ENCODE measurements around the gene ZFAND4.
"Not testable (repeated sequence)": the region's sequence is repeated elsewhere in the genome, so short reads cannot be mapped to it uniquely, and the experiment has no call there.

ZFAND4 gene

DNA sequence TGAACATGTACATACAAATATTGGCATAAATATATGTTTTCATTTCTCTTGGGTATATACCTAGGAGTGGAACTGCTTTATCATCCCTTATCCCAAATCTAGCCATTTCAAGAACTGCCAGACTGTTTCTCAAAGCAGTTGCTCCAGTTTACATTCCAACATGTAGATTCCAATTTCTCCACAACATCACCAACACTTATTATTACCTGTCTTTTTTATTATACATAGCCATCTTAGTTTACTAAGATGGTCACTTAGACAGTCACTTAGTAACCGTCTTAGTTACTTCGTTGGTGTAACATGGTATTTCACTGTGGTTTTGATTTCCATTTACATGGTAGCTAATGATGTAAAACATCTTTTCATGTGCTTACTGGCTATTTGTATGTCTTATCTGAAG is 82.7 kb downstream of the ZFAND4 start:
- no peak for DNase-seq (ENCODE audit: low read depth)

DNA sequence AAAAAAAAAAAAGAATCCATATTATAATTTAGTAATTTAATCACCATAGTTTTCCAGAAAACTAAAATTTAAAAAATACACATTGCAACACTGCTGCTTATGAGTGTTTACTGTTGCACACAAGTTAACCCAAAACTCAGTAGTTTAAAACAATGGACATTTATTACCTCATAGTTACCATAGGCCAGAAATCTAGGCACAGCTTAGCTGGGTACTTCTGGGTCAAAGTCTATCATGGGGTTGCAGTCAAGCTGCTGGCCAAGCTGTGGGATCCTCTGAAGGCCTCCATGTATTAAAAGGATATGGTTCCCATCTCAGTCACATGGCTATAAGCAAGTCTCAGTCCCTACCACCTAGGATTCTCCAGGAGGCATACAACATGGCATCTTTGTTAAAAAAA is 83.6 kb downstream of the ZFAND4 start:
- DNase-seq (ENCODE audit: low read depth) = no peak

DNA sequence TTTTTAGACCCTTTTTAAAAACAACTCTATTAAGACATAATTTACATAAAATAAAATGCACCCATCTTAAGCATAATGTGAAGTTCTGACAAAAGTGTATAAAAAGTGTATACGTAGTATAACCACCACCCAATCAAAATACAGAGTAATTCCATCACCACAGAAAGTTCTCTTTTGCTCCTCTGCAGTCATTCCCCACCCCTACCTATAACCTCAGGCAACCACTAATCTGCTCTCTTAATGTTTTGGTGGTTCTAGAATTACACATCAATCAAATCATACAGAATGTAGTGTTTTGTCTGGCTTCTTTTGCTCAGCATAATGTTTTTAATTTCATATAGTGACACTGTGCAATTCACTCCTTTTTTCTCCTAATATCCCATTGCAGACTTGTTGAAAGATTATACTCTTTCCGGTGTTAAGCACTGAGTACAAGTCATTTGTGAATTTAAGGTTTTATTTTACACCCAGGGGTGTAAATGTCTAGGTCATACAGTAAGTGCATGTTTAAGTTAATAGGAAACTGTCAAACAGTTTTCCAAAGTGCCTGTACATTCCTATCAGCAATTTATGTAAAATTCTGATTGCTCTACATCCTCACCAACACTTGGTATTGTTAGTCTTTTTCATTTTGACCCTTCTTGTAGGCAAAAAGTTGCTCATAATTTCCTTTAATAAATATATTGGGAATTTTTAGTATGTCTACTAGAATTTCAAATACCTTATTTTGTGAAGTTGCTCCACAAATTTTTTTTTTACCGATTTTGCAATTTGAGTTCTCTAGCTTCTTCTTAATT is 86.3 kb downstream of the ZFAND4 start:
- DNase-seq (ENCODE audit: low read depth) = no peak

DNA sequence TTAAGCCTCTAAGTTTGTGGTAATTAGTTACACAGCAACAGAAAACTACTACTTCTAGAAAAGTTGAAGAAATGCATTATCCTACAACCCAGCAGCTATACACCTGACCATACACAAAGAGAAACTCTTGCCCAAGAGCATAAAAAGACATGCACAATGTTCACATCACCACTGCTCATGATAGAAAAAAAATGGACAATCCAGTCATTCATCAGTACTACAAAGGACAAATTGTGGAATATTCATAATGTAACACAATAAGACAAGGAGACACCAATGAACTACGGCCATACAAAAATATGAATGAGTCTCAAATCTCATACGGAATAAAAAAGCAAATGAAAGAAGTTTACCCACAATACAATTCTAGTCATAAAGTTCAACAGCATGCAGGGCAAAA is 87.4 kb downstream of the ZFAND4 start:
- no peak for DNase-seq (ENCODE audit: low read depth)

DNA sequence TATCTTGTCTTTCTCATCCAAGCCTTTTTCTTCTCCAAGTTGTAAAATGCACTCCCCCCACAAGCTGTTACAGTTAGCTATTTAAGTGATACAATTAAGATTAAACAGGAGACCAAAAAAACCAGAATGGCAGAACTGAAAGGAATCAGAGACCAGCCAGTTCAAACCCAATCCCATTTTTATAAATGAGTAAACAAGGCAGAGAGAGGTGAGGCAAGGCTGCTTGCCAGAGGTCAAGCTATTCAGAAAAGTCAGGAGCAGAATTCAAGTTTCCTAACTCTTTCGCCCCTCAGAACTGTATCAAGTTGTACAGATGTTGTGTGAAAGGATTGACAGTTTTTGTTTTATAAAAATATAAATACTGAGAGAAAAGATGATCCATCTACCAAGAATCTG is 90.2 kb downstream of the ZFAND4 start:
- no peak for DNase-seq (ENCODE audit: low read depth)

DNA sequence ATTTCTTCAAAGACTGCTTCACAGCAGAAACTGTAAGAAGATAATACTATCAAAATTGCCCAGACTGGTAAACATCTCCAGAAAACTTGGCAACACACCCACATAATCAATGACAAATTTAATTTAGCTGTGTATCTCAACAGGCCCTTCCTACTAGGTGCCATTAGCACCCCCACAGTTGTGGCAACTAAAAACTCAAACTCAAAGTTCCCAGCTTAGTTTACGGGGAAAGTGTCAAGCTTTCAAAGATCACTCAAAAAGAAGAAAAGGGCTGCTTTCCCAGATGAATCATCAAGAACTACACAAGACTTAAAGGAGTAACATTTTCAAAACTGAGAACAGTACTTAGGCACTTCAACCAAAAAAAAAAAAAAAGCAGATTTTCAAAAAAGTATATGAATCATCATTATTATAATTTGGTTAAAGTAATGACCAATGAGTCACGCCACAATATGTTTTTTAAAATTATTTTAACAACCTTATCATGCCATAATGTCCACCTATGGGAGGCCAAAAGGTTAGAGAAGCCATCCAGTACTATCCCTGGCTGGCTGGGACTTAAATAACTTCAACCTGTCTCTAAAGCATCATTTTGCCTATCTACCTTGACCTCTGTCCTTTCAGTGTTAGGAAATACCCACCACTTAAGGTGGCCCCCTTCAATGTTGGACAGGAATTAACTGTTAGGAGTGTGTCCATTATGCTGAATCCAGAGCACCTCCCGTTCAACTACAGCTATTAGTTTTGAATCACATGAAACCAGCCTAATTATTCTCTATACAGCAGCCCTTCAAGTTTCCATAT is 90.8 kb downstream of the ZFAND4 start:
- no peak for DNase-seq (ENCODE audit: low read depth)

DNA sequence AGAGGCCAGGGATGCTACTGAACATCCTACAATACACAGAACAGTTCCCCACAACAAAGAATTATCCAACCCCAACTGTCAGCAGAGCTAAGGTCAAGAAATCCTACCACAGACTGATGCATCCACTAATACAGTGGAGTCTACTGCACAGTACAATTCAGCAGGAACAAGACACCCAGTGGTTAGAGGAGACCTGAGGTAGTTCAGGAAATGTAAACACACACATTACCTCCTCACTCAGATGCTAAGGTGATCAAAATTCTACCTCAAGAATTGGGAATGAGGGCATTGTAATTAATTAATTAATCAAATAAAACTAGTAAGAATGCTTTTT is 91.4 kb downstream of the ZFAND4 start:
- no peak for DNase-seq (ENCODE audit: low read depth)

DNA sequence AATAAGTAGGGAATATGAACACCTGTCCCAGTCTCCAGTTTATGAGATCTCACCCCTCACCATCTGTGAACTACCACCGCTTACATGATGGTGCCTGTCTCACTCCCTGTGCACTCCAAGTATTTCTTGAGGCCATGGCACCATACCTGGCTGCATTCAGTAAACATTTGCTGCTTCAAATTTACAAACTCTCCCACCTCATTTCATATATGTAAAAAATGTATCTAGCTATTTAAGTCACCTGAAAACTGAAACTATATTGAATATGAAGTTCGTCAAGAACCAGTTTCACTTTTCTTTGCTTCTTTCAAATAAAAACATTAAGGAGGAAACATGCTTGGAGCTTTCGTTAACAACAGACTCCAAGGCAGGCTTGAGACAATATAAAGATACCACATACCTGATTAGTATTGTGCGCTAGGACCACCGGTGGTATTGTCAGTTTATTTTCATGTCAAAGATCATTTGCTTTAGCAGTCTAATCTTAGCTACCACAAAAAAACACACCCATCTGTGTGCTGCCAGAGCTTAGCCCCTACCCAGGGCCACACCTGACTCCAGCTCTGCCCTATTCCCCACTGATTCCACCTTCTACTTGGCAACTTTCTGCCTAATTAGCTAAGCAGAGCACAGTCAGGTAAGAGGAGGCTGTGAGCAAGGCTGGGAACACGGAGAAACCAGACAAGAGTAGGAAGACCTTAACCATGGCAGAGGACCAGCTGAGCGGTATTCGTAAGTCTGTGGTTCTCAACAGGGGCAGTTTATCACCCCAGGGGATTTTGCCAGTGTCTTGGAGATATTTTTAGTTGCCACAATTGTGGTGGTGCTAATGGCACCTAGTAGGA is 92.0 kb downstream of the ZFAND4 start:
- DNase-seq (ENCODE audit: low read depth) = no peak

DNA sequence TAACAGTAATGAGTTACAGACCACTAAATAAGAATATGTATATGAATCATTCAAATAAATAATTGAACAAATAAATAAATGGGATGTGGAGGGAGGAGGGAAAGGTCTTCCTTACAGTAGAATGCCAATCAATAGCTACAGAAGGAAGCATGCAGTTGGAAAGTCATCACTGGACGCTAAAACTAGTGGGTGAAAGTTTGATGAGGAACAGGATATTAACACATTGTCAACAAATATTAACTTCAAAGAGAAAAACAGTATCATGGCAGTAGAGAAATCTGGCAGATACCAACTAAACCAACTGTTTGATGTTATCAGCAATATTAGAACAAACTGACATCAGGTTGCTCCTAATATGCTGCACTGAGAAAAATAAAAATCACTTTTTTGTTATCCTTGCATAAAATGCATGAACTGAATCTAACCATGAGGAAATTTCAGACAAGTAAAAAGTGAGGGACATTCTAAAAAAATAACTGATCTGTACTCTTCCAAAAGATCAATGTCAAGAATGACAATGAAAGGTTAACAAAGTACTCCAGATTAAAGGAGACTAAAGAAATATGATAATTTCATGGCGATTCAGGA is 94.1 kb downstream of the ZFAND4 start:
- DNase-seq (ENCODE audit: low read depth) = no peak

DNA sequence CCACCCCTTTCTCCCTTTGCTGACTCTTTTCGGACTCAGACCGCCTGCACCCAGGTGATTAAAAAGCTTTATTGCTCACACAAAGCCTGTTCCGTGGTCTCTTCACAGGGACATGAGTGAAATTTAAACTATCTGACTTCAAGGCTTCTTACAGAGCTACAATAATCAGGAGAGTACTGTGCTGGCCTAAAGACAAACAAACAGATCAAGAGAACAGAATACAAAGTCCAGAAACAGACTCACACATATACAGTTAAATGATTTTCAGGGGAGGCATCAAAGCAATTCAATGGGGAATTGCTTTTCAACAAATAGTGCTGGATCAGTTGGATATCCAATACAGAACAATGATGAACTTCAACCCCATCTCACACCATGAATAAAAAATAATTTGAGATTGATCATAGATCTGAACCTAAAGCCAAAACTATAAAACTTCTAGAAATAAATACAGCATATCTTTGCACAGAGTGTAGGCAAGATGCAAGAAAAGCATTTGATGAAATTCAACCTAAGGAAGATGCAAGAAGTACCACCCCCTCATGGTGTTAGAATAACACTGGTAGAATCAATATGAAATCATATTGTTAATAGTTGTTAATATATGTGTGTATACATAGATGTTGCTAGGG is 96.5 kb downstream of the ZFAND4 start:
- DNase-seq (ENCODE audit: low read depth) = no peak

DNA sequence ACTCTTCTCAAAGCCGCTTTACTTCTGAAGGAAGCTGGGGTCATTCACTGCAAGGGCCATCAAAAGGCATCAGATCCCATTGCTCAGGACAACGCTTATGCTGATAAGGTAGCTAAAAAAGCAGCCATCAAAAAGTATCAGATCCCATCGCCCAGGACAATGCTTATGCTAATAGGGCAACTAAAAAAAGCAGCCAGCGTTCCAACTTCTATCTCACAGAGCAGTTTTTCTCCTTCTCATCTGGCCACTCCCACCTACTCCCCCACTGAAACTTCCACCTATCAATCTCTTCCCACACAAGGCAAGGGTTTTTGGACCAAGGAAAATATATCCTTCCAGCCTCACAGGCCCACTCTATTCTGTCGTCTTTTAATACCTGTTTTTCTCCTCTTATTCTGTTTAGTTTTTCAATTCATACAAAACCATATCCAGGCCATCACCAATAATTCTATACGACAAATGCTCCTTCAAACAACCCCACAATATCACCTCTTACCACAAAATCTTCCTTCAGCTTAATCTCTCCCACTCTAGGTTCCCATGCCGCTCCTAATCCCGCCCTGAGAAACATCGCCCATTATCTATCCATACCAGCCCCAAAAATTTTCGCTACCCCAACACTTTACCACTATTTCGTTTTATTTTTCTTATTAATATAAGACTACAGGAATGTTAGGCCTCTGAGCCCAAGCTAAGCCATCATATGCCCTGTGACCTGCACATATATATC is 97.4 kb downstream of the ZFAND4 start:
- not testable (repeated sequence) for DNase-seq (ENCODE audit: low read depth)

DNA sequence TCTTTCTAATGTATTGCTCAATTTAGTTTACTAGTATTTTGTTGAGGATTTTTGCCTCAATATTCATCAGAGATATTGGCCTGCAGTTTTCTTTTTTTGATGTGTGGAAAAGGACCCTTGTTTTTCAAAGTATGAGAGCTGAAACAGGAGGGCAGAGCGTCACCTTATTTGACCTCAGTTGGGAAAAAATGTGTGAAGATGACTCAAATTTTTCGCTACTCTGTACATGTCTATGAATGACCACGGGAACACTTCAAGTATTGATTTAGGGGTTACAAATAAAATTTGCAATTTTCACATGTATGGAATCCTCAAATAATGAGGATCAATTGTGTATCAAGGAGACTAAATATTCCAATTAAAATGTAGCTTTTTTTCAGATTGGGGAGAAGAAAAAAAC is 103.1 kb downstream of the ZFAND4 start:
- no peak for DNase-seq (ENCODE audit: low read depth)

DNA sequence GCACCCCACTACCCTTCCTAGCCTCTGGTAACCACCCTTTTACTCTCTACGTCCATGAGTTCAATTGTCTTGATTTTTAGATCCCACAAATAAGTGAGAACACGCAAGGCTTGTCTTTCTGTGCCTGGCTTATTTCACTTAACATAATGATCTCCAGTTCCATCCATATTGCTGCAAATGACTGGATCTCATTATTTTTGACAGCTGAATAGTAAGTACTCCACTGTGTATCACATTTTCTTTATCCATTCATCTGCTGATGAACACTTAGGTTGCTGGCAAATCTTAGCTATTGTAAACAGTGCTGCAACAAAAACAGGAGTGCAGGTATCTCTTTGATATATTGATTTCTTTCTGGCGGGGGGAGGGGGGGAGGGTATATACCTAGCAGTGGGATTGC is 106.2 kb downstream of the ZFAND4 start:
- DNase-seq (ENCODE audit: low read depth) = no peak
